BJ (cell line): ENCODE results near the gene IP6K1. TPM values are rescaled to one million over a fixed set of nuclear protein-coding genes. Genes with fewer than 3 reads are reported as not detected.

Source experiments
- CTCF ChIA-PET: fragments of 350-600 bp; formaldehyde crosslinking; extraction: SDS; loops from one replicate; lab custom pipeline; 2021; ENCODE audit warnings: antibody characterized with exemption, inconsistent platforms; lab: Yijun Ruan, JAX
- POLR2A ChIA-PET: fragments of 300-600 bp; sonication (Branson Sonifier 250); formaldehyde crosslinking; extraction: SDS; loops from one replicate; lab custom pipeline; 2021; ENCODE audit warnings: antibody characterized with exemption; lab: Charles Lee
- DNase-seq: peaks from one replicate; pipeline ENCODE4 v3.0.0-alpha.2; 2011; ENCODE audit warnings: low read depth
- H3K27me3 ChIP-seq: 2 replicates; pipeline ENCODE4 v1.6.0; 2011; ENCODE audit warnings: low read length; ENCODE audit not compliant: control insufficient read depth, insufficient read depth
- H3K36me3 ChIP-seq: 2 replicates; pipeline ENCODE4 v1.5.1; 2011; ENCODE audit warnings: low read length; ENCODE audit not compliant: control insufficient read depth, insufficient read depth
- H3K4me3 ChIP-seq: 2 replicates; pipeline ENCODE4 v1.5.1; 2011; ENCODE audit warnings: low read depth, mild to moderate bottlenecking, control low read depth, low read length
- CTCF ChIP-seq: IDR thresholded peaks from 2 replicates; pipeline ENCODE4 v1.5.1; 2011; ENCODE audit warnings: low read depth, mild to moderate bottlenecking, control low read depth, inconsistent platforms, low read length, moderate library complexity; ENCODE audit not compliant: insufficient read depth
- polyA plus RNA-seq: library from polyadenylated mRNA; depleted of rRNA; stranded (reverse); fragments of >200 nt; gene quantifications from 2 replicates; pipeline ENCODE4 v1.2.3, GENCODE V29; 2011

The IP6K1 gene
- polyA plus RNA-seq, 1 experiment: 54.4 TPM

GRCh38 chr3:49805367-49805782 lies 19.0 kb upstream of the IP6K1 start:
- no peak for DNase-seq
- Histone ChIP-seq H3K27me3 (no peaks in the 10 kb centered on the region), H3K36me3 (peaks cover 9% of the 10 kb centered on the region), H3K4me3 (no peak overlapping the region)
- POLR2A ChIA-PET: interaction anchor here (0.8 kb wide), 1 partner anchor 19 kb away, joined by 4 read pairs; the partner anchor contains the start of gene IP6K1
- no peak for TF ChIP-seq CTCF
- CTCF ChIA-PET: interaction anchor here (0.7 to 13.4 kb wide), 6 partner anchors 8 to 518 kb away, joined by 3 to 287 read pairs (median 3); partner anchors contain the start of genes IP6K1, MON1A and UBA7

GRCh38 chr3:49804141-49805041 lies 18.0 kb upstream of the IP6K1 start:
- Histone ChIP-seq H3K27me3 (no peaks in the 10 kb centered on the region), H3K36me3 (peaks cover 4% of the 10 kb centered on the region), H3K4me3 (peak overlapping the region; percentile 79)
- DNase-seq: no peak
- CTCF ChIA-PET: interaction anchor here (1.0 to 13.4 kb wide), 10 partner anchors 8 to 125 kb away, joined by 3 to 287 read pairs (median 4); partner anchors contain the start of genes IP6K1, MON1A and UBA7
- POLR2A ChIA-PET: interaction anchor here (2.1 kb wide), 1 partner anchor 18 kb away, joined by 8 read pairs; the partner anchor contains the start of gene IP6K1
- TF ChIP-seq CTCF: no peak

- H3K4me3 ChIP-seq: peak overlapping the region; percentile 79
- ChIA-PET POLR2A (interaction anchor here (0.6 to 2.1 kb wide), 3 partner anchors 18 to 480 kb away, joined by 5 to 15 read pairs (median 8); partner anchors contain the start of gene IP6K1), CTCF (interaction anchor here (0.7 to 13.4 kb wide), 32 partner anchors 9 to 387 kb away, joined by 3 to 287 read pairs (median 5); partner anchors contain the start of genes GMPPB, IP6K1, TRAIP and UBA7)
- H3K36me3 ChIP-seq: no peaks in the 10 kb centered on the region; the same call in 1 of the 2 replicates
- no peak for DNase-seq
- 0 out of 2 replicates have a peak, but pooled peaks have one; percentile 17 for TF ChIP-seq CTCF
- no peaks in the 10 kb centered on the region for H3K27me3 ChIP-seq
Measured at GRCh38 chr3:49803465-49804140, 17.3 kb upstream of the IP6K1 start.

- H3K27me3 ChIP-seq: no peaks in the 10 kb centered on the region
- CTCF ChIA-PET: interaction anchor here (0.7 to 13.4 kb wide), 37 partner anchors 10 to 388 kb away, joined by 3 to 287 read pairs (median 4); partner anchors contain the start of genes GMPPB, IP6K1, RBM5 and TRAIP
- POLR2A ChIA-PET: interaction anchor here (0.6 to 2.1 kb wide), 3 partner anchors 17 to 1356 kb away, joined by 3 to 8 read pairs (median 5); partner anchors contain the start of genes ATRIP and IP6K1
- H3K36me3 ChIP-seq: no peaks in the 10 kb centered on the region; the same call in 1 of the 2 replicates
- peak; percentile 92 for TF ChIP-seq CTCF
- peak within 1 kb of the TSS; percentile 79 for H3K4me3 ChIP-seq
- DNase-seq: no peak
Measured at GRCh38 chr3:49802719-49803464, 16.6 kb upstream of the IP6K1 start, which contains the start of gene INKA1. INKA1 (plus strand) TSS chr3:49803261; CDS start chr3:49803393, 132 bp downstream.
